HL-60 (cell line): Measurements from ENCODE around the gene IL22RA2.

Source experiments
- POLR2AphosphoS5 ChIP-seq: IDR thresholded peaks from 2 replicates; pipeline ENCODE4 v1.6.1; 2012; ENCODE audit warnings: low read depth
- TF ChIP-seq, protein P1 (sequence below): IDR thresholded peaks from one replicate; pipeline ENCODE4 v1.5.1; 2011; ENCODE audit warnings: low read length, control low read depth, inconsistent platforms; ENCODE audit not compliant: insufficient read depth
- TF ChIP-seq, protein P2 (sequence below): IDR thresholded peaks from 2 replicates; pipeline ENCODE4 v1.6.1; 2012; ENCODE audit warnings: low read depth; ENCODE audit not compliant: insufficient replicate concordance

DNA sequence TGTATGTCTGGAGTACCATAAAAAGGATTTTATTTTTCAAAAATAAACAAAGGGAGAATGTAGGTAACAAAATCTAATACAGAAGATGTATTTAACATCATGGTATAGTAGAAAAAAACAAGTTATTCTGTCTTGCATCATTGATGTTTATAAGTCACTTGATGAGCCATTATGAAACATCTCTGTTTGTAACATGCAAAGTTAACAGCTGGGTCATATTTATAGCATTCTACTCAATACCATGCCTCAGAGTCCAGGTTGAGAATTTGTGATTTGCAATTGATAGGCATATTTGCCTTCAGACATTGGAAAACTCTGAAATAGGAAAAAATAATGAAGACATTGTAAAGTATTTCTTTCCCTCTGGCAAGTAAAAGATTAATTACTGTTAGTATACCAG lies 76.4 kb downstream of the IL22RA2 start:
- TF ChIP-seq, protein P1, sequence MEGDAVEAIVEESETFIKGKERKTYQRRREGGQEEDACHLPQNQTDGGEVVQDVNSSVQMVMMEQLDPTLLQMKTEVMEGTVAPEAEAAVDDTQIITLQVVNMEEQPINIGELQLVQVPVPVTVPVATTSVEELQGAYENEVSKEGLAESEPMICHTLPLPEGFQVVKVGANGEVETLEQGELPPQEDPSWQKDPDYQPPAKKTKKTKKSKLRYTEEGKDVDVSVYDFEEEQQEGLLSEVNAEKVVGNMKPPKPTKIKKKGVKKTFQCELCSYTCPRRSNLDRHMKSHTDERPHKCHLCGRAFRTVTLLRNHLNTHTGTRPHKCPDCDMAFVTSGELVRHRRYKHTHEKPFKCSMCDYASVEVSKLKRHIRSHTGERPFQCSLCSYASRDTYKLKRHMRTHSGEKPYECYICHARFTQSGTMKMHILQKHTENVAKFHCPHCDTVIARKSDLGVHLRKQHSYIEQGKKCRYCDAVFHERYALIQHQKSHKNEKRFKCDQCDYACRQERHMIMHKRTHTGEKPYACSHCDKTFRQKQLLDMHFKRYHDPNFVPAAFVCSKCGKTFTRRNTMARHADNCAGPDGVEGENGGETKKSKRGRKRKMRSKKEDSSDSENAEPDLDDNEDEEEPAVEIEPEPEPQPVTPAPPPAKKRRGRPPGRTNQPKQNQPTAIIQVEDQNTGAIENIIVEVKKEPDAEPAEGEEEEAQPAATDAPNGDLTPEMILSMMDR, result no peak
- TF ChIP-seq POLR2AphosphoS5, result no peak
- TF ChIP-seq, protein P2, sequence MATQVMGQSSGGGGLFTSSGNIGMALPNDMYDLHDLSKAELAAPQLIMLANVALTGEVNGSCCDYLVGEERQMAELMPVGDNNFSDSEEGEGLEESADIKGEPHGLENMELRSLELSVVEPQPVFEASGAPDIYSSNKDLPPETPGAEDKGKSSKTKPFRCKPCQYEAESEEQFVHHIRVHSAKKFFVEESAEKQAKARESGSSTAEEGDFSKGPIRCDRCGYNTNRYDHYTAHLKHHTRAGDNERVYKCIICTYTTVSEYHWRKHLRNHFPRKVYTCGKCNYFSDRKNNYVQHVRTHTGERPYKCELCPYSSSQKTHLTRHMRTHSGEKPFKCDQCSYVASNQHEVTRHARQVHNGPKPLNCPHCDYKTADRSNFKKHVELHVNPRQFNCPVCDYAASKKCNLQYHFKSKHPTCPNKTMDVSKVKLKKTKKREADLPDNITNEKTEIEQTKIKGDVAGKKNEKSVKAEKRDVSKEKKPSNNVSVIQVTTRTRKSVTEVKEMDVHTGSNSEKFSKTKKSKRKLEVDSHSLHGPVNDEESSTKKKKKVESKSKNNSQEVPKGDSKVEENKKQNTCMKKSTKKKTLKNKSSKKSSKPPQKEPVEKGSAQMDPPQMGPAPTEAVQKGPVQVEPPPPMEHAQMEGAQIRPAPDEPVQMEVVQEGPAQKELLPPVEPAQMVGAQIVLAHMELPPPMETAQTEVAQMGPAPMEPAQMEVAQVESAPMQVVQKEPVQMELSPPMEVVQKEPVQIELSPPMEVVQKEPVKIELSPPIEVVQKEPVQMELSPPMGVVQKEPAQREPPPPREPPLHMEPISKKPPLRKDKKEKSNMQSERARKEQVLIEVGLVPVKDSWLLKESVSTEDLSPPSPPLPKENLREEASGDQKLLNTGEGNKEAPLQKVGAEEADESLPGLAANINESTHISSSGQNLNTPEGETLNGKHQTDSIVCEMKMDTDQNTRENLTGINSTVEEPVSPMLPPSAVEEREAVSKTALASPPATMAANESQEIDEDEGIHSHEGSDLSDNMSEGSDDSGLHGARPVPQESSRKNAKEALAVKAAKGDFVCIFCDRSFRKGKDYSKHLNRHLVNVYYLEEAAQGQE, result no peak
